NCI-H1105 (cell line): ENCODE measurements around the gene SPAG8.

Experiments
- DNase-seq: peaks from one replicate; lab custom pipeline; 2025; lab: John Stamatoyannopoulos, UW

Gene SPAG8, protein sequence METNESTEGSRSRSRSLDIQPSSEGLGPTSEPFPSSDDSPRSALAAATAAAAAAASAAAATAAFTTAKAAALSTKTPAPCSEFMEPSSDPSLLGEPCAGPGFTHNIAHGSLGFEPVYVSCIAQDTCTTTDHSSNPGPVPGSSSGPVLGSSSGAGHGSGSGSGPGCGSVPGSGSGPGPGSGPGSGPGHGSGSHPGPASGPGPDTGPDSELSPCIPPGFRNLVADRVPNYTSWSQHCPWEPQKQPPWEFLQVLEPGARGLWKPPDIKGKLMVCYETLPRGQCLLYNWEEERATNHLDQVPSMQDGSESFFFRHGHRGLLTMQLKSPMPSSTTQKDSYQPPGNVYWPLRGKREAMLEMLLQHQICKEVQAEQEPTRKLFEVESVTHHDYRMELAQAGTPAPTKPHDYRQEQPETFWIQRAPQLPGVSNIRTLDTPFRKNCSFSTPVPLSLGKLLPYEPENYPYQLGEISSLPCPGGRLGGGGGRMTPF

DNA sequence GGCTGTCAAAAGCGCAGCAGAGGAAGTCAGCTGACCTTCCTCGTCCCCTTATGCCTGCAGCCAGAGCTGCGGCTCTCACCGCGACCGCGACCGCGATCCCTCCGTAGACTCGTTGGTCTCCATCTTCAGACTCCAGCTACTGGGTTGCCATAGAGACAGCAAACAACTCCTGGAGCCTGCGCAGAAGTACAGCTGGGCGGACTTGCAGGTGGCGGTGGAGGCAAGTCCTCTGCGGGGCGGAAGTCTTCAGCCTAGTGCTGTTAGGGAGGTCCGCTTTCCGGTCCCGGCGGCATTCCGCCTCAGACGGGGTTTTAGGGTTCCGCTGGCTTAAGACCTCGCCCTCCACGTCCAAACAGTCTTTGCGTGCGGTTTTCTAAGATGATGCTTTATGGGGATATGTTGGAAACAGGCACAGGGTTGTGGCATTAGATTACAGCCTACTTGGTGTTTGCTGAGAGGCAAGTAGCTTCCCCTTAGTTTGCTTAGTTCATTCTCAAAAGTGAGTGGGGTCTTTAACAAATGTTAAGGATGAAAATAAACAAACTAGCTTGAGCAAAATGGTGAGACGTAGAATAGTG is at the start of gene SPAG8:
Gene SPAG8, minus strand, starts transcription at position 238 of the 578 bp plus-strand sequence. Its CDS starts 115 bp downstream, at position 123.
- DNase-seq: peak; percentile 96

DNA sequence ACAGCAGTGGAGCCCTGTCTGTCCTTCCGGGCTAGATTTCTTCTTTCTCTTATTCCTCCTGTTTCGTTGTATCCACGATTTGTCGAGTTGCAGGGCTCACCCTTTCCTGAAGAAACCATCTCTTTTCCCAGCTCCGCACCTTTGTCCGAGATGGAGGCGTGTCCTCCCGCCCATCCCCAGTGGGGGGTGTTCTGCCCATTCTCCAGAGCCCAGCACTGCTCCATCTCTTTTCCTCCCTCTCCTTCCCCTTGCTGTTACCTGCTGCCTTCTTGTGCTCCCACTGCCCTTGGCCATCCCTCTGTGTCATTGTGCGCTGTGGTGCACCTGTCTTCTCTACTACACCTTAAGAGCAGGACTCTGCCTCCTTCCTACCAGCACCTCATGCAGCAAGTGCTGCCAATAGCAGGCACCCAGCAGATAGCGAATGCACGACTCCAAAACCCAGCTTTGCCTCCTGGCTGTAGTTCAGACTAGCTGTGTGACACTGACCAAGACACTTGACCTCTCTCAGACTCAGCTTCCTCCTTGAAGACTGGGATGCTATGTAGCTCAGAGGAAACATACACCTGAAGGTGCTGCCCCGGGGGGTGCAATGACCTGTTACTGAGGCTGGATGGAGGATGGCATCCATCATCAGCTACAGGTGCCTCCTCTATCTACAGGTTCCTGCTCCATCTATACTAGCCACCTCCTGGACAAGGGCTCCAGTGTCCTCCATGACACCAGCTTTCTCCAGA is 49.3 kb upstream of the SPAG8 start:
- no peak for DNase-seq

DNA sequence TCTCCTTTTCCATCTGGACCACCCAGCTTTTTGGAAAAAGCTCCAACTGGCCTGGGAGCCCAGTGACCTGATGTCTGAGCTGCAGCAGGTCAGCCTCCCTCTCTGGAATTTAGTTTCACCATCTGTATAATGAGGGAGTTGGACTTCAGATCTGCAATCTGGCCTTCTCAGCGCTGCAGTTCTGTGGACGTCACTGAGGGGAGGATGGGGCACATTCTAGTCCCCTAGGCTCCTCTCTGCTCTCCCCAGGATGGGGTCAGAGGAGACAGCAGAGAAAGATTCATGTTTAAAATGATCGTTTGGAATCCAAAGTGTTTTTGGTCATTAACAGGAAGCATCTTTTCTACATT is 47.9 kb upstream of the SPAG8 start:
- DNase-seq: no peak

DNA sequence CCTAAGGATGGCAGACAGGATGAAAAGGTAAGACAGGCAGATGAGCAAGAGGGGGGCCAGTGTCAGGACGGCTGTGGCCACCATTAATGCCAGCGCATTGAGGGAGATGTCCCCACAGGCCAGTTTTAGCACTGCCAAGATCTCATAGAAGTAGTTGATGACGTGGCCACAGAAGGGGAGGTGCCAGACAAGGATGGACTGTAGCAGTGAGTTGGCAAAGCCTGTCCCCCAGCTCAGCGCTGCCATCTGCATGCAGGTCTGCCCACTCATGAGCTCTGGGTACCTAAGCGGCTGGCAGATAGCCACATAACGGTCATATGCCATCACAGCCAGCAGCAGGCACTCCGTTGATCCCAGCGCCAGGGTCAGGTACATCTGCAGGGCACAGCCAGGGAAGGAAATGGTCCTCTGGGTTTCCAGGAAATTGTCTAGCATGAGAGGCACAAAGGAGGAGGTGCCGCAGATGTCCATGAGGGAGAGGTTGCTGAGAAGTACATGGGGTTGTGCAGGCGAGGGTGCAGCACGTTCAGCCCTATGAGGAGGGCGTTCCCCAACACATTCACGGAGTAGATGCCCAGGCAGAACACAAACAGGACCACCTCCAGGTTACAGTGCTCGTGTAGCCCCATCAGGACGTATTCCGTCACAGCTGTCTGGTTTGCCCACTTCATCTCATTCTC is 47.4 kb upstream of the SPAG8 start:
- peak; percentile 30 for DNase-seq

DNA sequence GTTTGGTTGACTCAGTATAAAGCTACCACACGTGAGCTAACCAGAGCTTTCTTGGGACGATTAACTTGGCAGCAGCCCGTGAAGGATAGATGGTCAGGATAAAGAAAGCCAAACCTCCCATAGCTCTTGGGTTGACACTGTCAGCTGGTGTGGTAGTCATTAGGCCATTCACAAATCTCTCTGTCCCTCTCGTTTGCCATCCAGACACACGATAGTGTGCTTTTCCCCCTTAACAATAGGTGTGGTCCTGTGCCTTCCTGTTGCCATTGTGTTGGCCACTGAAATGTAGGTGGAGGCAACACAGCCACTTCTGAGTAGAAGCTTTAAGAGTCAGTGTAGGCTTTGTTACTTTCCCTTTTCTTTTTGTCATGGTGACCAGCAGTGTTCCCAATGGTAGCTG is 46.4 kb upstream of the SPAG8 start:
- DNase-seq: no peak

DNA sequence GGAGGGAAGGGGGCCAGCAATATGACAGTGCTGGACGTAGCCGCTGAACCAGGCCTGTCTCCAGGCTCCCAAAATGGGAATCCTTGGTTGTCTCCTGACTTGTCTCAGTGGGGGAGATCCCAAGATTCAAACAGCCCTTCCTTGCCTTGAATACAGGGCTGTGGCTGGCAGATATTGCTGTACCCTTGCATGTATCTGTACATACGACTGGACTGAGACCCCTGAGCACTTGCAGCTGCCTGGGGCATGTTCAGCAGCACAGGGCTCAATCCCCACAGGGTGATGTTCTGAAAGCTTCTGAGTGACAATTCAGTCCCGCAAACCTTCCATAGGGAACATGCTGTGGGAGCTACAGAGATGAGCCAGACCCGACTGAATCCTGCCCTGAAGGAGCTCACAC is 44.8 kb upstream of the SPAG8 start:
- DNase-seq: no peak

DNA sequence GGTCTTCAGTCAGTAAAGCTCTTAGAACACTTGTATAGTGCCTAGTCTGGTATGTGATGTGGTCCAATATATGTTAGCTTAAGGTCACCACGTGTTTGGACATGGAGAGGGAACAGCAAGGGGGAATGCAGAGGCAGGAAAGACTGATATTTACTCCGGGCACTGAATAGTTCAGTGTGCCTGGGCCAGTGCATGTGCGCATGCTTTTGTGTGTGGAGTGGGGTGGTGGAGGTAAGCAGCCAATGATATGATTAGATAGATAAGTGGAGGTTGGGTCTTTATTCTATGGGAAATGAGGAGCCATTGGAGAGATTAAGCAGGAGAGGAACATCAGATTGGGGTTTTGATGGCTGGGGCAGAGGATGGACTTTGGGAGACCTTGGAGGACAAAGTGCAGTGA is 44.1 kb upstream of the SPAG8 start:
- DNase-seq: no peak

DNA sequence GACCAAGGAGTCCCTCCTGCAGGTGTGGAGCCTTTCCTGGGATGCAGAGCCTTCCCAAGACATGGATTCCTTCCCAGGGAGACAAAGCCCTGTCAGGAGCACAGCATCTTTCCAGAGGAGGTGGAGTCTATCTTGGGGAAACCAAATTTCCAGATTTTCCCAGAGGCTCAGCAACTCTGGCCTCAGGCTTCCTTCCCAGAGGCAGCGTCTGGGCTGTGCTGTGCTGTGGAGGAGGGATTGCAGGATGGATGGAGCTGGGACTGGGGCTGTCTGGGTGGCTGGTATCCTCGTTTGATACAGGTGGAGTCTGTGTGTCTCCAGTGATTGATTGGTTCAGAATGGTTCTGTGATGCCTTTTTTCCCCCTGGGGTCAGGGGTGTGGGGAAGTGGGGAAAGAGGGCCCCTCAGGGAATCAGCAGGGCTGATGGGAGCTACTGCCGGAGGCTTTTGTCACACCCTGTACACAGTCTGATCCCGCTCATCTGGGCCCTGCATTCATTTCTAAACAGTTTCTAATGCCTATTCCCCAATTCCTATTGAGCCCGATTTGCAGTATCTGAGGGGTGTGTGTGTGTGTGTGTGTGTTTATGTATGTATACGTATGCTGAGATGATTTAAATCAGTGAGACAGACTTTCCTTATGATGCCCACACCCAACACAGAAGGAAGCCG is 42.2 kb upstream of the SPAG8 start:
- DNase-seq: no peak

DNA sequence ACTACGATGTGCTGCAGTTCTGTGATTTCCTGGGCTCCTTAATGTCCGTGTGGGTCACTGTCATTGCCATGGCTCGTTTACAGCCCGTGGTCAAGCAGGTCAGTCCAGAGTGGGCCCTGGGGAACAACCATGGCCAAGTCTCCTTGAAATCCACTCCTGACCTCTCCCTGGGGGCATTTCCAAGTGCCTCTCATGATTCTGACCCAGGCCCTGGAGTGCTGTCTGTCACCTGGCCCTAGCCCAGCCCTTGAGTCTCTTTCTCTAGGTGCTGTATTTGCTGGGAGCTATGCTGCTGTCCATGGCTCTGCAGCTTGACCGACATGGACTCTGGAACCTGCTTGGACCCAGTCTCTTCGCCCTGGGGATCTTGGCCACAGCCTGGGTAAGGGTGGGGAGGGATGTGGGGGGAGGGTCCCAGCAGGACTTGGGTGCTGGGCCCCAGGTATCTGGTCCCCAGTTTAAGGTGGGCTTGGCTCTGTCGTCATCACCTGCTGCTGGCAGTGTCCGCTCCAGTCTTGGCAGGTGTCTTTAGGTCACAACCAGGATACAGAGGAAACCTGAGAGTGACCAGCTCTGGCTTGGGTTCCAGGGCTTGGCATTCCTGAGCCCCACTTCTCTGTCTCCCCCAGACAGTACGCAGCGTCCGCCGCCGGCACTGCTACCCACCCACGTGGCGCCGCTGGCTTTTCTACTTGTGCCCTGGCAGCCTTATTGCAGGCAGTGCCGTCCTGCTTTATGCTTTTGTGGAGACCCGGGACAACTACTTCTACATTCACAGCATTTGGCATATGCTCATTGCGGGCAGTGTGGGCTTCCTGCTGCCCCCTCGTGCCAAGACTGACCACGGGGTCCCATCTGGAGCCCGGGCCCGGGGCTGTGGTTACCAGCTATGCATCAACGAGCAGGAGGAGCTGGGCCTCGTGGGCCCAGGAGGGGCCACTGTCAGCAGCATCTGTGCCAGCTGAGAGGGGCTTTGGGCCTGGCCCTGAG is 41.1 kb upstream of the SPAG8 start:
- DNase-seq: no peak

DNA sequence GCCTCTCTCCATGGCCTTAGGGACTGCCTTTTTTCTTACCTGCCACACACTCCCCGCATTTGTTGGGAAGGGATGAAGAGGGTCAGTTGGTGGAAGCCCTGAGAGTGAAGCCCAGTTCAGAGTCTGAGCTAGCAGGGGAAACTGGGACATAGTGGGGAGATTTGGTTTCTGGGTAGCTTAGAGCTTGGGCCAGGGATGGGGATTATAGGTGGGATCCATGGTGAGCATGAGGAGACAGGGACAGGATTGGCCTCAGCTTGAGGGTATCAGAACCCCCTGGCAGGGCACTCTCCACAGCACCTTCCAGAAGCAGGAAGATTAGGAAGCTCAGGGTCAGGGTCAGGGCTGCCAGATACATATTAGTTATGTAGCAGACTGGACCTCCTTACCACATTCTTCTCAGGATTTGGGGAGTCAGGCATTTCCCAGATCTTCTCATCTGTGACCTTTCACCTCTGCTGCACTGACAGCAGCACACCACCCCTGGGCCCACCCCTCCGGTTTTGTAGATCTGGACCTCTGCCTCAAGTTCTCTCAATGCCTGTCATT is 40.3 kb upstream of the SPAG8 start:
- DNase-seq: no peak

DNA sequence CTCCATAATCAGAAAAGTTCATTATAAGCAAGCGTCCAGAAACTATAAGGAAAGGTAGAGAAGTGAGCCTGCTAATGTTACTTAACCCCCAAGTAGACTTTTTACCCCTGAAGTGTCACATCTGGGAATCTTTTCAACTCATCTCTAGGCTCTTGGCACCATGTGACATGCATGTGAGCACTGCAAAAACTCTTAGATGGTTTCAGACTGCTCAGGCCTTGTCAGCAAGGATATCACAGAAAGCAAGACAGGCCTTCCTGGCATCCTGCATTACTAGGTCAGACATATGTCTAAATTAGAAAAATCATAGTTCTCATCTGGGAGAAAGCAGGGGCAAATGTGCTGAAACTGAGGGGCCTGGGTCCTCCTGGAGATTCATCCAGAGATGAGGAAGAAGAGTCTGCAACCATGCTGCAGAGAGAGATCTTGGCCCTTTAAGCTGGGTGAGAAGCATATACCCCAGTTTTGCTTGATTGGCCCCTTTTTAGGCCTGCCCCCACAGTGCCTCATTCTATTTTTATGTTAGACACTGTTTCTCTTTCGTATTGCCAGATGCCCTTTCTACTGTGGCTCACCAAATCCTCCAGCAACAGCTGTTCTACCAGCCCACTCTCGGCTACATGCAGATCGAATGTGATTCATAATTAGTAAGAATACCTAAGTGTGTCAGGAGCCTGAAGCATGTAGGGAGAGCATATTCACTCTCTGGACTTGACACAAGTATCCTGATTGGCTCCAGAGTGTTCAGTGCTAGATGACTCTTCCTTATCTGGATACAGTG is 35.9 kb upstream of the SPAG8 start:
- no peak for DNase-seq

DNA sequence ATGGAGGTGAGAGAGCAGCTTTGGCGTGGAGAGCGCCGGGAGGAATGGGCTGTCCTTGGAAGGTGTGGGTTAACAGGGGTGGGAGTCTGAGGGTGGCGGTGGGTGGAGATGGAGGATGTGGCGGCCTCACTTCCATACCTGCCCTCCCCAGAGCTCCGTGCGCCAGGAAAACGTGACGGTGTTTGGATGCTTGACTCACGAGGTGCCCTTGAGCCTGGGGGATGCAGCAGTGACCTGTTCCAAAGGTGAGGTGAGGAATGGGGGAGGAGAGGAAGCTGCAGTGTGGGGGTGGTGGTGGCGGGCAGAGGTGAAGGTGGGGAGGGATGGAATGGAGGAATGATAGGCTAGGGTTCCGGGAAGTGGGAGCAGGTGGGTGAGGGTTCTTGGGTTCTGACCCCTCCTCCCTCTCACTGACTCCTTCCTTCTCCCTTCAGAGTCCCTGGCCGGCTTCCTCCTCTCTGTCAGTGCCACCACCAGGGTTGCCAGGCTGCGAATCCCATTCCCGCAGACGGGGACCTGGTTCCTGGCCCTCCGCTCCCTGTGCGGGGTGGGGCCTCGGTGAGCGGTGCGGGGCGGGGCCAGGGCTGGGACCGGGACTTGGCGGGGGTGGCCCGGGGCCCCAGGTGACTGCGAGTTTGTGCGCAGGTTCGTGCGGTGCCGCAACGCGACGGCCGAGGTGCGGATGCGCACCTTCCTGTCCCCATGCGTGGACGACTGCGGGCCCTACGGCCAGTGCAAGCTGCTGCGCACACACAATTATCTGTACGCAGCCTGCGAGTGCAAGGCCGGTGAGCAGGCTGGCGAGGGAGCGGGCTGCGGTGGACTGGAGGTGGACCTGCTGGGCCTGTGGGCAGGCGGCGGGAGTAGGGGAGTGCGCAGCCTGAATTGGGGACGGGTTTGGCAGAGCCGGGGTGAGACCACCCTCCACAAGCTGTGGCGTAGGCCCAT is 34.0 kb upstream of the SPAG8 start:
- DNase-seq: no peak

DNA sequence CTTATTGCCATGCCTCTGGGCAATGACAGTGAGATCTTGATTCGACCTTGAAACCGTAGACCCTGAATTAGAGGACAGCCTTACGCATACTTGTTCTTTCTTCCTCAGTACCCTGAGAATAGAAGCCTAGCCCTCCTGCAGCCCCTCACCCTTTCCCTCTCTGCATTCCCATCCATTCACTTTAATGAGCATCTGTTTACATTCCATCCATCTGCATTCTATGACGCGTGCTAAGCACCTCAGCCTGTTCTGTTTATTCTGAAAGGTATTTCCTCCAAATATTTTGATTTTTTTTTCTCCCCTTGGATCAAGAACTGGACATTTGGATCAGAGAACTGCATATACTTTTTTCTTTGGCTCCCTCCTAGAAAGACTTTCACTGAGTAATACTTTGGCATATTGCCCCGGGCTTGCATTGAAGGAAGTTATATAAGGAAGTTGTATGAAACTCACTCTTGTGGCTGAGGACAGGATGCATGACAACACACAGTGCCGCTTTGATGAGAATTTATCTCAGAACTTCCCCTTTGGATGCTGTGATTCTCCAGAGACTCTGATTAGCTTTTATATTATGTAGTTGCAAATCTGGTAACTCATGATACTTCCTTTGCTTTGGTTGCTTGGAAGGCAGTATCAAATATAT is 32.7 kb upstream of the SPAG8 start:
- DNase-seq: no peak

DNA sequence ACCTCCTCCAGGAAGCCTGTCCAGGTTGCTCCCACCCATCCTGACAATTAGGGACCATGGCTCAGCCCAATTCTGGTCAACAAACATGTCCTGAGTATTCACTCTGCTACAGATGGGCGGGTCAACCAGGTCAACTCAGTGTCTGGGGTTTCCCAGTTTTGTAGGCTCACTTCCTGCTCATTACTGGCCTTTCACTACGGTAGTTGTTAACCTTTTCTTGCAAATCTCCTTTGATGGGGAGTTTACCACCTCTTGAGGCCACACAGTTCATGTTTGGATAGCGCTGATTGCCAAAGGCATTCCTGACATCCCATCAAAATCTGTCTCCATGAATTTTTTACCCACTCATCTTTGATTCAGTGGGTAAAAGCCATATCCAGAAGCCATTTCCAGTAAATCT is 30.7 kb upstream of the SPAG8 start:
- DNase-seq: no peak

DNA sequence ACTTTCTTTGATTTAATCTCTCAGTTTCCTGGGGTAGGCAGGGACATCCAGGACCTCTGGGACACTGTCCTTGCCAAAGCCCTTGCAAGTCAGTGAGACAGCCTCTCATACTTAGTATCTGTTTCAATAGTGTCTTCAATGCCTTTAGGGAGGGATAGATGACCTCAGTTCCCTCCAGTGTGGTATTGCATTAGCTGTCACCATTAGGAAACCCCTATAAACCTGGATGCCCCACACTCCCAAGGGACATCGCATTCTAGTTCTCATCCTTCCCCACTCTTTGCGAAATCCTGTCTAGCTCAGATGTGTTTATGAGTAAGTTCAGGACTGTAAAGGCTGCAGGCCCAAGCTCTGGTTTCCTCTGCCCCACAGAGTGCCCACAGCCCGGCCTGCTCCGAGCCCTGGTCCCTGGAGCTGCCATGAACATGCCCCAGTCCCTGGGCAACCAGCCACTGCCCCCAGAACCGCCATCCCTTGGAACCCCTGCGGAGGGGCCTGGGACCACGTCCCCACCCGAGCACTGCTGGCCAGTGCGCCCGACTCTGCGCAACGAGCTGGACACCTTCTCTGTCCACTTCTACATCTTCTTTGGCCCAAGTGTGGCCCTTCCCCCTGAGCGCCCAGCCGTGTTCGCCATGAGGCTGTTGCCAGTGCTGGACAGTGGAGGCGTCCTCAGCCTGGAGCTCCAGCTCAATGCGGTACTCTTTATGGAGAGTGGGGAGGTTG is 30.1 kb upstream of the SPAG8 start:
- DNase-seq: no peak

DNA sequence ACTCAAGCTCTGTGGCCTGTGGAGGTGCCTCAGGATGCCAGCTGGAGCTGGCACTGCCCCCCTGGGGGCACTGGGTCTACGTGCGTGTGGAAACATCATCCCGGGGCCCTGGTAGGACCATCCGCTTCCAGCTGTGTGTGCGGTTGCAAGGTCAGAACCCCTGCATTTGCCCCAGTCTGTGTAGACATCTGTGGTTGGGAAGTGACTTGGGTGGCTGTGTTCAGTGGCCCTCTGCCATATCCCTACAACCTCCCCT is 29.5 kb upstream of the SPAG8 start:
- no peak for DNase-seq

DNA sequence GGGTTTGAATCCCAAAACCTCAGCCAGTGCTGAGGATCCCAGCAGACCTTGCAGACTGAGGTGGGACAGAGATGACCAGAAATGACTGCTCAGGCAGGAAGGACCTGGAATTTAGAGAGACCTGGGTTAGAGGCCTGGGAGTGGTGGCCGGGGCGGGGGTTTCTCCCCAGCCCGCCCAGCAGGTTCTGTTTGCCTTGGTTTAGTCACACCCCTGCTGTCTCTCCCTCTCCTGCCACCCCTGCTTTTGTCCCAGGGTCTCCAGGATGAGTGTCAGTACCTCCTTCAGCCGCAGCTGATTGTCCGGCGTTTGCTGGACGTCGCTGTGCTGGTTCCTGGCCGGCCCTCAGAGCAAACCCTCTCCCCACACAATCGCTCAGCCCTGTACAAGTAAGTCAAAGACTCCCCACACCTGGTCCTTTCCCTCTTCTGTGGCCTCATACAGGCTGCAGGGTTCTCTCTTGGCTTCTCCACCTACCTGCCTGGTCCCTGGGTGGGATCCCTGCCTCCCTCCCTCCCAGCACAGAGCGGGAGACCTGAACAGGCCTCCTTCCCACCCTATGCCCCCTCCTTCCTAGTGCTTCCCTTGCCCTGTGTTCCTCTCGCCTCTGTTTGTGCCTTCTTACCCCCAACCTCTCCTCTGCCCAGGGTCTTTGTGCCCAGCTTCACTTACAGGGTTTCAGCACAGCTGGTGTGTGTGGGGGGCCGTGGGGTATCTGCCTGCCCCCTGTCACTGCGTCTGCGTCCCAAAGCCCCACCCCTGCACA is 29.0 kb upstream of the SPAG8 start:
- DNase-seq: no peak
